GM12865 (cell line): Measurements from ENCODE around the gene ENC1.

Experiments used
- DNase-seq: peaks from one replicate; pipeline ENCODE4 v3.0.0; 2010; ENCODE audit warnings: low read depth
- H3K4me3 ChIP-seq: 2 replicates; pipeline ENCODE4 v1.5.1; 2011; ENCODE audit warnings: mild to moderate bottlenecking, low read depth, low read length, control low read depth
- CTCF ChIP-seq: IDR thresholded peaks from 2 replicates; pipeline ENCODE4 v1.5.1; 2011; ENCODE audit warnings: low read length, control low read depth, low read depth, inconsistent platforms; ENCODE audit not compliant: insufficient read depth; ENCODE audit errors: missing control alignments

The ENC1 gene

GRCh38 chr5:74624931-74625505, 15.5 kb downstream of the ENC1 start:
- no peak for TF ChIP-seq CTCF
- no peak for DNase-seq
- no peak overlapping the region for H3K4me3 ChIP-seq

- no peak for DNase-seq
These were observed 16.0 kb downstream of the ENC1 start for GRCh38 chr5:74624501-74624900.

GRCh38 chr5:74623748-74624408, 16.6 kb downstream of the ENC1 start:
- no peak for TF ChIP-seq CTCF
- H3K4me3 ChIP-seq, result no peak overlapping the region
- DNase-seq, result no peak

More at GRCh38 chr5:74624501-74624900, 16.0 kb downstream of the ENC1 start:
- H3K4me3 ChIP-seq, result no peak overlapping the region
- no peak for TF ChIP-seq CTCF

- no peak for DNase-seq
- no peak for TF ChIP-seq CTCF
- H3K4me3 ChIP-seq, result no peak overlapping the region
These were observed 17.4 kb downstream of the ENC1 start for GRCh38 chr5:74623006-74623611.

GRCh38 chr5:74622122-74622521, 18.4 kb downstream of the ENC1 start:
- peak; percentile 53 for DNase-seq
- H3K4me3 ChIP-seq, result no peak overlapping the region
- no peak for TF ChIP-seq CTCF

- no peak for TF ChIP-seq CTCF
- H3K4me3 ChIP-seq, result no peak overlapping the region
- DNase-seq, result no peak
These were observed 19.0 kb downstream of the ENC1 start for GRCh38 chr5:74621492-74621891.
